Measurements from ENCODE around the gene ZNF618.

DNA sequence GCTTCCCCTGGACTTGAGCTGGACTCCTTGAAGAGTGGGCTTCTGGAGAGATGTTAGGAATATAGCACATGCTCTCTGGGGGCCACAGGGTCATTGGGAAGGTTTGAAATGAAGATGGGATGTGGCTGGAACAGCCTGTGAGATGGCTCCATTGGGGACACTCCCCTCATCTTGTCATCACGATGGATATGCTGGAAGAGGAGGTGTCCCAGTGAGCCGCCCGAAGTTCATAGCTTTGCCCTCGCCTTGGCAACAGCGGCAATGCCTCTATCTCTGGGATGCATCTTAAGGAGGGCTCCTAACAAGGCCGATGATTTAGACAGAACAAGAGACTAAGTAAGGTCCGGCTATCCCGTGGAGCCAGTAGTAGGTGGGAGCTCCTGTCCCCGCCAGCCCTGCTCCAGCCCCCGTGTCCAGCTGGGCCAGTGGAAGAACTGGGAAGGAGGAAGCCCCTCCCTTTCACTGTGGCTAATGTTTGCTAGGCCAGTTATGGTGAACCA, 178.1 kb downstream of the ZNF618 start:
- TF ChIP-seq FOXJ3 (CRISPR knock-in tag; IDR thresholded peaks at IDR 0.05) (no peak), MEF2A (IDR thresholded peaks at IDR 0.05; ENCODE audit: borderline replicate concordance, low read depth) (no peak), SIN3A (IDR thresholded peaks at IDR 0.05; ENCODE audit: borderline replicate concordance, low read depth, low read length) (no peak), POLR2AphosphoS5 (IDR thresholded peaks at IDR 0.05; ENCODE audit: low read depth, low read length) (no peak)
- TF ChIP-seq, protein P1, sequence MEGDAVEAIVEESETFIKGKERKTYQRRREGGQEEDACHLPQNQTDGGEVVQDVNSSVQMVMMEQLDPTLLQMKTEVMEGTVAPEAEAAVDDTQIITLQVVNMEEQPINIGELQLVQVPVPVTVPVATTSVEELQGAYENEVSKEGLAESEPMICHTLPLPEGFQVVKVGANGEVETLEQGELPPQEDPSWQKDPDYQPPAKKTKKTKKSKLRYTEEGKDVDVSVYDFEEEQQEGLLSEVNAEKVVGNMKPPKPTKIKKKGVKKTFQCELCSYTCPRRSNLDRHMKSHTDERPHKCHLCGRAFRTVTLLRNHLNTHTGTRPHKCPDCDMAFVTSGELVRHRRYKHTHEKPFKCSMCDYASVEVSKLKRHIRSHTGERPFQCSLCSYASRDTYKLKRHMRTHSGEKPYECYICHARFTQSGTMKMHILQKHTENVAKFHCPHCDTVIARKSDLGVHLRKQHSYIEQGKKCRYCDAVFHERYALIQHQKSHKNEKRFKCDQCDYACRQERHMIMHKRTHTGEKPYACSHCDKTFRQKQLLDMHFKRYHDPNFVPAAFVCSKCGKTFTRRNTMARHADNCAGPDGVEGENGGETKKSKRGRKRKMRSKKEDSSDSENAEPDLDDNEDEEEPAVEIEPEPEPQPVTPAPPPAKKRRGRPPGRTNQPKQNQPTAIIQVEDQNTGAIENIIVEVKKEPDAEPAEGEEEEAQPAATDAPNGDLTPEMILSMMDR (IDR thresholded peaks at IDR 0.05) = no peak
- TF ChIP-seq, protein P2, sequence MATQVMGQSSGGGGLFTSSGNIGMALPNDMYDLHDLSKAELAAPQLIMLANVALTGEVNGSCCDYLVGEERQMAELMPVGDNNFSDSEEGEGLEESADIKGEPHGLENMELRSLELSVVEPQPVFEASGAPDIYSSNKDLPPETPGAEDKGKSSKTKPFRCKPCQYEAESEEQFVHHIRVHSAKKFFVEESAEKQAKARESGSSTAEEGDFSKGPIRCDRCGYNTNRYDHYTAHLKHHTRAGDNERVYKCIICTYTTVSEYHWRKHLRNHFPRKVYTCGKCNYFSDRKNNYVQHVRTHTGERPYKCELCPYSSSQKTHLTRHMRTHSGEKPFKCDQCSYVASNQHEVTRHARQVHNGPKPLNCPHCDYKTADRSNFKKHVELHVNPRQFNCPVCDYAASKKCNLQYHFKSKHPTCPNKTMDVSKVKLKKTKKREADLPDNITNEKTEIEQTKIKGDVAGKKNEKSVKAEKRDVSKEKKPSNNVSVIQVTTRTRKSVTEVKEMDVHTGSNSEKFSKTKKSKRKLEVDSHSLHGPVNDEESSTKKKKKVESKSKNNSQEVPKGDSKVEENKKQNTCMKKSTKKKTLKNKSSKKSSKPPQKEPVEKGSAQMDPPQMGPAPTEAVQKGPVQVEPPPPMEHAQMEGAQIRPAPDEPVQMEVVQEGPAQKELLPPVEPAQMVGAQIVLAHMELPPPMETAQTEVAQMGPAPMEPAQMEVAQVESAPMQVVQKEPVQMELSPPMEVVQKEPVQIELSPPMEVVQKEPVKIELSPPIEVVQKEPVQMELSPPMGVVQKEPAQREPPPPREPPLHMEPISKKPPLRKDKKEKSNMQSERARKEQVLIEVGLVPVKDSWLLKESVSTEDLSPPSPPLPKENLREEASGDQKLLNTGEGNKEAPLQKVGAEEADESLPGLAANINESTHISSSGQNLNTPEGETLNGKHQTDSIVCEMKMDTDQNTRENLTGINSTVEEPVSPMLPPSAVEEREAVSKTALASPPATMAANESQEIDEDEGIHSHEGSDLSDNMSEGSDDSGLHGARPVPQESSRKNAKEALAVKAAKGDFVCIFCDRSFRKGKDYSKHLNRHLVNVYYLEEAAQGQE (IDR thresholded peaks at IDR 0.05; ENCODE audit: low read depth, low read length) = no peak
- TF ChIP-seq, protein P3, sequence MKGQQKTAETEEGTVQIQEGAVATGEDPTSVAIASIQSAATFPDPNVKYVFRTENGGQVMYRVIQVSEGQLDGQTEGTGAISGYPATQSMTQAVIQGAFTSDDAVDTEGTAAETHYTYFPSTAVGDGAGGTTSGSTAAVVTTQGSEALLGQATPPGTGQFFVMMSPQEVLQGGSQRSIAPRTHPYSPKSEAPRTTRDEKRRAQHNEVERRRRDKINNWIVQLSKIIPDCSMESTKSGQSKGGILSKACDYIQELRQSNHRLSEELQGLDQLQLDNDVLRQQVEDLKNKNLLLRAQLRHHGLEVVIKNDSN (IDR thresholded peaks at IDR 0.05; ENCODE audit: borderline replicate concordance, low read depth) = no peak
